Myometrial cell (primary cell): ENCODE results near the gene STAU1. TPM values are rescaled to one million over a fixed set of nuclear protein-coding genes. Genes with fewer than 3 reads are reported as not detected.

Source experiments
- total RNA-seq: library from RNA; depleted of rRNA; stranded (reverse); fragments of >200 nt; gene quantifications from 2 replicates; pipeline ENCODE4 v1.2.3, GENCODE V29; 2015

Gene STAU1, protein sequence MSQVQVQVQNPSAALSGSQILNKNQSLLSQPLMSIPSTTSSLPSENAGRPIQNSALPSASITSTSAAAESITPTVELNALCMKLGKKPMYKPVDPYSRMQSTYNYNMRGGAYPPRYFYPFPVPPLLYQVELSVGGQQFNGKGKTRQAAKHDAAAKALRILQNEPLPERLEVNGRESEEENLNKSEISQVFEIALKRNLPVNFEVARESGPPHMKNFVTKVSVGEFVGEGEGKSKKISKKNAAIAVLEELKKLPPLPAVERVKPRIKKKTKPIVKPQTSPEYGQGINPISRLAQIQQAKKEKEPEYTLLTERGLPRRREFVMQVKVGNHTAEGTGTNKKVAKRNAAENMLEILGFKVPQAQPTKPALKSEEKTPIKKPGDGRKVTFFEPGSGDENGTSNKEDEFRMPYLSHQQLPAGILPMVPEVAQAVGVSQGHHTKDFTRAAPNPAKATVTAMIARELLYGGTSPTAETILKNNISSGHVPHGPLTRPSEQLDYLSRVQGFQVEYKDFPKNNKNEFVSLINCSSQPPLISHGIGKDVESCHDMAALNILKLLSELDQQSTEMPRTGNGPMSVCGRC
- total RNA-seq = 60.4 and 60.5 TPM in 2 replicates

DNA sequence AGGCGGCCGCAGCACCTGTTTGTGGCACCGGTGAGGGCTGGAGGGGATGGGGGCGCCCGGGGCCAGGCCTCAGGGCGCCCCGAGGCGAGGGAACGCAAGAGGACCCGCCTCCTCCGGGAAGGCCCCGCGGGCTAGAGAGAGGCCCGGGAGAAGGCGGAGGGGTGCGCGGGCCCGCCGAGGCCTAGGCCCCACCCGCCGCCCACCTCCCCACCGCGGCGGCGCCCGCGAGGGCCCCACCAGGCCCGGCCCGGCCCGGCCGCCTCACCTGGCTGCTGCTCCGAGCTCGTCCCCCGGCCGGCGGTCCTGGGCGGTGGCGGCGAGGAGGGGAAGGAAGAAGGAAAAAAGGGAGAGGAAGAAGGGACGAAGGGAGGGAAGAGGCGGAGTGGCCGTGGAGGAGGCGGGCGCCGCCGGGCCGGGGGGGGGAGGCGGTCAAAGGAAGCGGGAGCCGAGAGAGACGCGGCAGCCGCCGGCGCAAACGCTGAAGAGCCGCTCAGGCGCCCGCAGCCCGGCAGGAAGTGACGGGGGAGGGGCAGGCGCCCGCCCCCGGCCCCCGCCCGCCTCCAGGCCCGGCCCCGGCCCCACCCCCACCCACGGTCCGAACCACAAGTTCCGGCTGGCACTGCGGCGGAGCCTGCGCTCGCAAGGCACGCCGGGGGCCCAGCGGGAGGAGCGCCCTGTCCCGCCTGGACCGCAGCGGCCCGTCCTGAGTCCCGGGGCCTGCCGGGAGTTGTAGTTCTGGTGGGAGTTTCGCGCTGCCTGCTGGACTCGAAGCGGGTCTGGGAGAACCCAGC is at the start of gene STAU1:
Gene STAU1 (minus strand): TSS at position 484 of the 791 bp plus-strand sequence. CDS start 22,133 bp downstream, outside the sequence.

DNA sequence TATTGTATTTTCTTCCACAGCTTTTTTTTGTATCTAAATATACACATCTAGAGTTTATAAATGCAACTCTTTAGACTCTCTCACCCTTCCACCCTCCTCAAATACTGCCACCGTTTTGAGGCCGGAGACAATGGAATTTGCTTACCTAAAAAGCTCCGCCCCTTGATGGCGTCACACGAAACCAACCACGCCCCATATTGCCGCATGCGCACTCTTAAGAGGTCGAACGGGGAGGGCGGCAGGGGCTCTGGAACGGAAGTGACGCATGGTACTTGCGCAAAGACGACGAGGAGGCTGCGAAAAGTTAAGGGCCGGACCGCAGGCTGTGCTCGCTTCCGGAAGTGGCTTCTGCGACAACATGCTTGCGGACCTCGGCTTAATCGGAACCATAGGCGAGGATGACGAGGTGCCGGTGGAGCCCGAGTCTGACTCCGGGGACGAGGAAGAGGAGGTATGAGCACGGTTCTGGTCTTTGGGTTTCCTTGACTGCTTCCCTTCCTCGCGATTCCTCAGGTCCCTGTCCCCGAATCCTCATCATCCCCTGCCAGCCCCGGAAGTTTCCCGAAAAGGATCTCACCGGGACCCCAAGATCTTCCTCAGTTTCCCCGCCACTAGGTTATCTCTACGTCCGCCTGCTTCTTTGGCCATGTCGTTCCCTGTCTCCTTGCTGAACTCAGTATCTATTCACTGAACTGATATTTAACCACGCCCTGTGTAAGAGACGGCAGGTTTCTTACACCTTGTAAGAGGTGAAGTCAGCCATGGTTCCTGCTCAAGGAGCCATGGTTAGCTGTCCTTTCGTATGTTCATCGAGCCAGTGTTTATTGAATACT is 31.2 kb upstream of the STAU1 start, which contains the start of gene DDX27:
Gene DDX27 (plus strand): TSS at position 326 of the 833 bp plus-strand sequence. CDS start 33 bp downstream, at position 359.

Other genes starting within 250 kb of the STAU1 start
- 124 and 132 TPM in 2 replicates for gene CSE1L, start 142.0 kb downstream of the STAU1 start, total RNA-seq
- gene DDX27, start 31.1 kb upstream of the STAU1 start, total RNA-seq = 23.1 and 23.7 TPM in 2 replicates
- 18.1 and 18.5 TPM in 2 replicates for gene ZNFX1, start 89.7 kb upstream of the STAU1 start, total RNA-seq